Osteoblast (primary cell): ENCODE results near the gene IL16. TPM values are rescaled to one million over a fixed set of nuclear protein-coding genes. Genes with fewer than 3 reads are reported as not detected.
A peak's percentile ranks its signal among the peaks of the same experiment; 100 is the strongest.

ENCODE experiments used
- DNase-seq: peaks from one replicate; pipeline ENCODE4 v3.0.0; 2011; ENCODE audit warnings: low spot score, mixed read lengths; ENCODE audit not compliant: insufficient read length; ENCODE audit errors: missing footprints
- H2AFZ ChIP-seq: 2 replicates; pipeline ENCODE4 v1.6.0; 2011; ENCODE audit warnings: mild to moderate bottlenecking, low read length
- H3K27ac ChIP-seq: 2 replicates; pipeline ENCODE4 v1.5.1; 2011; ENCODE audit warnings: mild to moderate bottlenecking, low read depth, low read length, moderate library complexity
- H3K27me3 ChIP-seq: 2 replicates; pipeline ENCODE4 v1.6.0; 2012; ENCODE audit warnings: mild to moderate bottlenecking, control low read depth, inconsistent platforms, low read length, moderate library complexity; ENCODE audit not compliant: insufficient read depth
- H3K36me3 ChIP-seq: 2 replicates; pipeline ENCODE4 v1.5.1; 2011; ENCODE audit warnings: mild to moderate bottlenecking, low read length, control low read depth, moderate library complexity; ENCODE audit not compliant: insufficient read depth
- H3K4me1 ChIP-seq: 2 replicates; pipeline ENCODE4 v1.5.1; 2011; ENCODE audit warnings: mild to moderate bottlenecking, low read length, control low read depth, moderate library complexity; ENCODE audit not compliant: insufficient read depth
- H3K4me2 ChIP-seq: 2 replicates; pipeline ENCODE4 v1.6.0; 2011; ENCODE audit warnings: mild to moderate bottlenecking, low read length; ENCODE audit not compliant: insufficient read depth
- H3K4me3 ChIP-seq: fragments of 200-600 bp; sonication (generic); 3 replicates; pipeline ENCODE4 v1.5.1; 2012; ENCODE audit warnings: mild to moderate bottlenecking, low read length, inconsistent platforms; ENCODE audit not compliant: insufficient read depth
- H3K79me2 ChIP-seq: 2 replicates; pipeline ENCODE4 v1.6.0; 2012; ENCODE audit warnings: mild to moderate bottlenecking, low read length, control low read depth, inconsistent platforms; ENCODE audit not compliant: insufficient read depth
- H3K9me3 ChIP-seq: 2 replicates; pipeline ENCODE4 v1.5.1; 2011; ENCODE audit warnings: low read depth, low read length, control low read depth
- H4K20me1 ChIP-seq: 2 replicates; pipeline ENCODE4 v1.6.0; 2012; ENCODE audit warnings: mild to moderate bottlenecking, low read length, control low read depth; ENCODE audit not compliant: insufficient read depth
- total RNA-seq: library from RNA; depleted of rRNA; stranded (reverse); fragments of >200 nt; gene quantifications from 2 replicates; pipeline ENCODE4 v1.2.3, GENCODE V29; 2012
- TF ChIP-seq, protein P1 (sequence below): IDR thresholded peaks from 2 replicates; pipeline ENCODE4 v1.5.1; 2011; ENCODE audit warnings: mild to moderate bottlenecking, low read depth, low read length, moderate library complexity; ENCODE audit errors: extremely low read depth

Gene IL16
- total RNA-seq, 1 donor, result 6.5 TPM

- peaks cover 6% of the 10 kb centered on the region for H3K27me3 ChIP-seq
- H3K4me2 ChIP-seq, result no peak overlapping the region
- H3K27ac ChIP-seq, result no peak overlapping the region
- H3K4me1 ChIP-seq, result peaks cover 31% of the 10 kb centered on the region
- H3K79me2 ChIP-seq, result no peaks in the 10 kb centered on the region
- H3K4me3 ChIP-seq, result no peak overlapping the region
- TF ChIP-seq, protein P1, sequence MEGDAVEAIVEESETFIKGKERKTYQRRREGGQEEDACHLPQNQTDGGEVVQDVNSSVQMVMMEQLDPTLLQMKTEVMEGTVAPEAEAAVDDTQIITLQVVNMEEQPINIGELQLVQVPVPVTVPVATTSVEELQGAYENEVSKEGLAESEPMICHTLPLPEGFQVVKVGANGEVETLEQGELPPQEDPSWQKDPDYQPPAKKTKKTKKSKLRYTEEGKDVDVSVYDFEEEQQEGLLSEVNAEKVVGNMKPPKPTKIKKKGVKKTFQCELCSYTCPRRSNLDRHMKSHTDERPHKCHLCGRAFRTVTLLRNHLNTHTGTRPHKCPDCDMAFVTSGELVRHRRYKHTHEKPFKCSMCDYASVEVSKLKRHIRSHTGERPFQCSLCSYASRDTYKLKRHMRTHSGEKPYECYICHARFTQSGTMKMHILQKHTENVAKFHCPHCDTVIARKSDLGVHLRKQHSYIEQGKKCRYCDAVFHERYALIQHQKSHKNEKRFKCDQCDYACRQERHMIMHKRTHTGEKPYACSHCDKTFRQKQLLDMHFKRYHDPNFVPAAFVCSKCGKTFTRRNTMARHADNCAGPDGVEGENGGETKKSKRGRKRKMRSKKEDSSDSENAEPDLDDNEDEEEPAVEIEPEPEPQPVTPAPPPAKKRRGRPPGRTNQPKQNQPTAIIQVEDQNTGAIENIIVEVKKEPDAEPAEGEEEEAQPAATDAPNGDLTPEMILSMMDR, result no peak
- no peaks in the 10 kb centered on the region for H3K9me3 ChIP-seq
- H2AFZ ChIP-seq, result no peak overlapping the region
- DNase-seq, result no peak
- H4K20me1 ChIP-seq, result no peaks in the 10 kb centered on the region
- H3K36me3 ChIP-seq, result no peaks in the 10 kb centered on the region
Observed at GRCh38 chr15:81181220-81181619, 15.5 kb upstream of the IL16 start.

- no peak for DNase-seq
- Histone ChIP-seq H3K27me3 (peaks cover 6% of the 10 kb centered on the region), H3K4me2 (peak overlapping the region; percentile 81), H3K4me1 (peaks cover 31% of the 10 kb centered on the region), H4K20me1 (no peaks in the 10 kb centered on the region), H2AFZ (peak overlapping the region; percentile 56), H3K36me3 (no peaks in the 10 kb centered on the region), H3K79me2 (no peaks in the 10 kb centered on the region), H3K27ac (peak overlapping the region; percentile 61), H3K4me3 (peak overlapping the region; percentile 65), H3K9me3 (no peaks in the 10 kb centered on the region)
- TF ChIP-seq, protein P1, result no peak
Observed at GRCh38 chr15:81182031-81182755, 14.5 kb upstream of the IL16 start.

DNA sequence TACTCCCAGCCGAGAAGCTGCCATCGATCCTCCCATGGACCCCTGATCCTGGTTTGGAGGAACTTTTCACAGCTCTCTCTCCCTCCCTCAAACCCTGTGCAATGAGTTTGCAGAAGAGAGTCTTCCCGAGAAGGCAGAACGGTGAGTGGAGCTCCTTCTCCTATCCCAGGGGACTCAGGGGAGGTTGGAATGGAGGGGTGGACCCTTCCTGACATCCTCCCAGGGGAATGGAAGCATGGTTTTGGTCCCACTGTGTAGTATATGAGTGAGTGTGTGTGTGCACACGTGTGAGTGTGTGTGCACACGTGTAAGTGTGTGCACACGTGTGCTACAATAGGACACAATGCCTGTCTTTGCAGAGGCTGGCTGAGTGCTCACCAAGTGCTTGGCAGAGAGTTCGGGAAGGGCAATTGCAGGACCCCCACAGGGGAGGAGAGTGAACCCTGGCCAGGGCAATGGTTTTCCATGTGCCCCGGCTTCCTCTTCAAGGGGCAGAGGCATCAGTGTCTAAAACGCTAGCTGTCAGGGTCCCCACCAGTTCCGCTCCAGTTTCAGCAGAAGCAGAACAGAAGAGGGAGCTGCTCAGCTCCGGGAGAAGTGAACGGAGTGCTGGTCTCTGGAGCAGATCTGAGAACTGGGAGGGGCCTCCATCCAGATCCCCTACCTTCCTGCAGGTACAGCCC lies 13.8 kb upstream of the IL16 start:
- Histone ChIP-seq H3K4me1 (peaks cover 31% of the 10 kb centered on the region), H3K4me2 (peak overlapping the region; percentile 81), H3K4me3 (peak overlapping the region; percentile 65), H4K20me1 (no peaks in the 10 kb centered on the region), H3K36me3 (no peaks in the 10 kb centered on the region), H3K27me3 (peaks cover 6% of the 10 kb centered on the region), H3K9me3 (no peaks in the 10 kb centered on the region), H3K27ac (peak overlapping the region; percentile 61), H2AFZ (peak overlapping the region; percentile 56), H3K79me2 (no peaks in the 10 kb centered on the region)
- TF ChIP-seq, protein P1, result peak; percentile 16
- DNase-seq, result peak; percentile 66

GRCh38 chr15:81183439-81183775 lies 13.3 kb upstream of the IL16 start:
- Histone ChIP-seq H2AFZ (no peak overlapping the region), H3K27me3 (peaks cover 6% of the 10 kb centered on the region), H3K4me2 (peak overlapping the region; percentile 81), H3K36me3 (no peaks in the 10 kb centered on the region), H3K9me3 (no peaks in the 10 kb centered on the region), H3K4me1 (peaks cover 31% of the 10 kb centered on the region), H3K79me2 (no peaks in the 10 kb centered on the region), H3K4me3 (peak overlapping the region; percentile 65), H3K27ac (peak overlapping the region; percentile 61), H4K20me1 (no peaks in the 10 kb centered on the region)
- DNase-seq, result no peak
- TF ChIP-seq, protein P1, result no peak
